ENCODE measurements around the gene LRMDA. TPM values are rescaled to one million over a fixed set of nuclear protein-coding genes. Genes with fewer than 3 reads are reported as not detected.

Gene LRMDA
- polyA plus RNA-seq, 1 donor (not counting 4 experiments of a cell fraction or from before 2014, with no cell fraction given), result not detected

- no peak overlapping the region for H3K9ac ChIP-seq (ENCODE audit: control insufficient read depth, extremely low read depth, insufficient read depth, low read length)
- dilution Hi-C loops (cut with MboI; ENCODE audit: extremely low pct_ligation_motif_present, low sequenced_read_pairs), result no loop called here
- H3K4me1 ChIP-seq (ENCODE audit: control insufficient read depth, extremely low read depth, insufficient read depth, low read length), result no peaks in the 10 kb centered on the region
- peaks cover 28% of the 10 kb centered on the region for H3K27me3 ChIP-seq (ENCODE audit: control insufficient read depth, extremely low read depth, insufficient read depth, low read length)
- H3K79me2 ChIP-seq (ENCODE audit: control insufficient read depth, insufficient read depth, low read length), result no peaks in the 10 kb centered on the region
- FAIRE-seq, result no peak
- H3K36me3 ChIP-seq (ENCODE audit: control insufficient read depth in 2 of 2, extremely low read depth in 1 of 2, insufficient read depth in 2 of 2, low read length in 2 of 2), result no peaks in the 10 kb centered on the region
- H2AFZ ChIP-seq (ENCODE audit: control insufficient read depth, low read length), result no peak overlapping the region
- no peak overlapping the region for H3K4me3 ChIP-seq (ENCODE audit: control insufficient read depth in 2 of 3, extremely low read depth in 1 of 3, insufficient read depth in 2 of 3, low read depth in 1 of 3, low read length in 3 of 3)
- TF ChIP-seq CTCF (optimal IDR thresholded peaks at IDR 0.05 in 1 of 3, IDR thresholded peaks at IDR 0.05 in 1 of 3, conservative IDR thresholded peaks at IDR 0.05 in 1 of 3; ENCODE audit: extremely low read depth in 1 of 3, insufficient read depth in 2 of 3, low read length in 3 of 3) (no peak), EZH2 (IDR thresholded peaks at IDR 0.05; ENCODE audit: low read length) (no peak)
- H3K27ac ChIP-seq (ENCODE audit: control insufficient read depth, insufficient read depth, low read length), result no peak overlapping the region
- no peaks in the 10 kb centered on the region for H3K9me3 ChIP-seq (ENCODE audit: control insufficient read depth, low read depth, low read length)
- no peak overlapping the region for H3K4me2 ChIP-seq (ENCODE audit: control insufficient read depth, extremely low read depth, insufficient read depth, low read depth, low read length)
- H4K20me1 ChIP-seq (ENCODE audit: control insufficient read depth, extremely low read depth, insufficient read depth, low read length), result no peaks in the 10 kb centered on the region
- DNase-seq (ENCODE audit: low read depth, low spot score), result no peak
- no peaks in the 10 kb centered on the region for H3K9me1 ChIP-seq (ENCODE audit: control insufficient read depth, extremely low read depth, insufficient read depth, low read length)
Observed at GRCh38 chr10:75643405-75643804, 212.0 kb downstream of the LRMDA start.

DNA sequence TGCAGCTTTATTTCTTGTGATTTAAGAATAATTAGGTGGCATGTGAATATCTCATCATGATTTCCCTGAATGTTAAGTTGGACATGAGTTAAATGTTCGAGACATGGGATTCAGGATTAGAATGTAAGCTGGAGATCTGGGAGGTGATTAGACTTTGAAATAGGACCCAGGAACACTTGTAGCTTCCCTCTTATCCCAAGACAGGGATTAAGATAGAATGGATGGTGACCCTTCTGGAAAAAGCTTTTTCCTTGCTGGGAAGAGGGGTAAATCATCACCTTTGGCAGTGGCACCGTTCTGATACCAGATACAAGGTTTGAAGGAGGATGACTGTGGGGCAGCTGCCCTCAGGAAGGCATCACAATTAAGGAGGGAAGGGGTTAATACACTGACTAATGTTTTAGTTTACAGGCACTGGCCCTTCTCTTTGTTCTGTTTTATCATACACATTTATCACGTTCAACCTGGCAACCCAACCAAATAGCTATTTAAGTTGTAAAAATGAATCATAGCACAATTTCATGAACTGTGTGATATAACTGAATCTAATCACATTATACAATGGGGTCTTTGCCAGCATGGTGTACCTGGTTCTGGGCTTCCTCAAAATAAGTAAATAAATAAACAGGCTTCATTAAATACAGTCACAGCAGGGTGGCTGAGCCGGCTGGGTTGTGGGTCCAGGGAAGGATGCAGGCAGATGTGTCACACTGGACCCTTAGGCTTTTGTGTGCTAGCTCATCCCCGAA is 212.7 kb downstream of the LRMDA start:
- no peaks in the 10 kb centered on the region for H3K9me1 ChIP-seq (ENCODE audit: control insufficient read depth, extremely low read depth, insufficient read depth, low read length)
- no peaks in the 10 kb centered on the region for H3K4me1 ChIP-seq (ENCODE audit: control insufficient read depth, extremely low read depth, insufficient read depth, low read length)
- no peak for DNase-seq (ENCODE audit: low read depth, low spot score)
- H3K4me3 ChIP-seq (ENCODE audit: control insufficient read depth in 2 of 3, extremely low read depth in 1 of 3, insufficient read depth in 2 of 3, low read depth in 1 of 3, low read length in 3 of 3), result no peak overlapping the region
- dilution Hi-C loops (cut with MboI; ENCODE audit: extremely low pct_ligation_motif_present, low sequenced_read_pairs), result no loop called here
- FAIRE-seq, result no peak
- no peak overlapping the region for H3K27ac ChIP-seq (ENCODE audit: control insufficient read depth, insufficient read depth, low read length)
- no peak overlapping the region for H3K9ac ChIP-seq (ENCODE audit: control insufficient read depth, extremely low read depth, insufficient read depth, low read length)
- TF ChIP-seq CTCF (optimal IDR thresholded peaks at IDR 0.05 in 1 of 3, IDR thresholded peaks at IDR 0.05 in 1 of 3, conservative IDR thresholded peaks at IDR 0.05 in 1 of 3; ENCODE audit: extremely low read depth in 1 of 3, insufficient read depth in 2 of 3, low read length in 3 of 3) (no peak), EZH2 (IDR thresholded peaks at IDR 0.05; ENCODE audit: low read length) (no peak)
- no peaks in the 10 kb centered on the region for H4K20me1 ChIP-seq (ENCODE audit: control insufficient read depth, extremely low read depth, insufficient read depth, low read length)
- H3K36me3 ChIP-seq (ENCODE audit: control insufficient read depth in 2 of 2, extremely low read depth in 1 of 2, insufficient read depth in 2 of 2, low read length in 2 of 2), result no peaks in the 10 kb centered on the region
- H3K27me3 ChIP-seq (ENCODE audit: control insufficient read depth, extremely low read depth, insufficient read depth, low read length), result peaks cover 28% of the 10 kb centered on the region
- no peaks in the 10 kb centered on the region for H3K79me2 ChIP-seq (ENCODE audit: control insufficient read depth, insufficient read depth, low read length)
- no peak overlapping the region for H2AFZ ChIP-seq (ENCODE audit: control insufficient read depth, low read length)
- no peak overlapping the region for H3K4me2 ChIP-seq (ENCODE audit: control insufficient read depth, extremely low read depth, insufficient read depth, low read depth, low read length)
- no peaks in the 10 kb centered on the region for H3K9me3 ChIP-seq (ENCODE audit: control insufficient read depth, low read depth, low read length)

Data from keratinocyte (primary cell).